Fibroblast of mammary gland (primary cell): Measurements from ENCODE around the gene ERCC4.

Source experiments
- DNase-seq: peaks from one replicate; pipeline ENCODE4 v3.0.0-alpha.2; 2010; ENCODE audit warnings: low read depth
- H3K4me3 ChIP-seq: 2 replicates; pipeline ENCODE4 v1.5.1; 2011; ENCODE audit warnings: low read depth, mild to moderate bottlenecking, low read length, moderate library complexity; ENCODE audit not compliant: control insufficient read depth
- CTCF ChIP-seq: conservative IDR thresholded peaks from 2 replicates; pipeline ENCODE4 v1.5.1; 2011; ENCODE audit warnings: low read depth, low read length, inconsistent platforms; ENCODE audit not compliant: control insufficient read depth, insufficient read depth

The ERCC4 gene

GRCh38 chr16:13999895-14000425, 80.0 kb downstream of the ERCC4 start:
- no peak for DNase-seq
- no peak for TF ChIP-seq CTCF
- H3K4me3 ChIP-seq = no peak overlapping the region

GRCh38 chr16:14001521-14001920, 81.6 kb downstream of the ERCC4 start:
- TF ChIP-seq CTCF = no peak
- DNase-seq = no peak
- H3K4me3 ChIP-seq = no peak overlapping the region
